K562 (cell line): ENCODE measurements around the gene MRPL38. TPM values are rescaled to one million over a fixed set of nuclear protein-coding genes. Genes with fewer than 3 reads are reported as not detected.

Source experiments
- ATAC-seq: fragments of 200-7000 bp; cut with Tn5 transposase; 3 replicates; pipeline ENCODE4 v1.9.1; 2020; ENCODE audit warnings: moderate library complexity
- BruUV-seq: library from RNA; stranded (reverse); fragments of 400-500 nt; replicated peaks from 2 replicates; lab custom pipeline; 2021; lab: Mats Ljungman, UMichigan
- CTCF ChIA-PET: fragments of 300-600 bp; formaldehyde crosslinking; extraction: SDS; loops from one replicate; lab custom pipeline; 2021; ENCODE audit warnings: low intra/inter-chr PET ratio; lab: Yijun Ruan, JAX
- POLR2A ChIA-PET: fragments of 300-600, 350-650 bp; sonication (Branson Sonifier 250); formaldehyde crosslinking; extraction: SDS; loops from one replicate; lab custom pipeline; 2021; ENCODE audit warnings: antibody characterized with exemption, inconsistent platforms; lab: Yijun Ruan, JAX
- DNase-seq, 4 experiments: peaks; one replicate each; pipeline versions ENCODE4 v3.0.0 to v3.0.0-alpha.2; 2011 to 2018; ENCODE audit warnings: low spot score in 3 of 4, mixed read lengths in 3 of 4; ENCODE audit errors: extremely low read depth in 1 of 4
- FAIRE-seq: peaks from 2 replicates; lab custom pipeline; 2011; peaks lifted over from hg19 to GRCh38; lab: Jason Lieb, UNC
- H2AFZ ChIP-seq: 2 replicates; pipeline ENCODE4 v1.6.0; 2011; ENCODE audit warnings: low read depth, low read length, control low read depth, inconsistent platforms
- H3K27ac ChIP-seq: fragments of 200-600 bp; 3 replicates; pipeline ENCODE4 v1.8.0; 2011; ENCODE audit warnings: low read depth, mild to moderate bottlenecking, control low read depth, inconsistent platforms, low read length, moderate library complexity, mixed read lengths; ENCODE audit errors: extremely low read depth
- H3K27me3 ChIP-seq, 2 experiments: fragments of 300-600 bp in 1 of 2; 2 replicates in 1 of 2; 3 replicates in 1 of 2; pipeline versions ENCODE4 v1.6.0 to v1.8.0; 2011; ENCODE audit warnings: inconsistent platforms in 2 of 2, low read length in 2 of 2, mild to moderate bottlenecking in 1 of 2, mixed read lengths in 1 of 2, moderate library complexity in 1 of 2; ENCODE audit not compliant: control insufficient read depth in 2 of 2, insufficient read depth in 2 of 2
- H3K36me3 ChIP-seq: fragments of 300-600 bp; 3 replicates; pipeline ENCODE4 v1.8.0; 2011; ENCODE audit warnings: mild to moderate bottlenecking, low read length, inconsistent platforms; ENCODE audit not compliant: control insufficient read depth, insufficient read depth
- H3K4me1 ChIP-seq, 2 experiments: fragments of 200-600 bp in 1 of 2; replicated peaks in 1 of 2; 2 replicates in 1 of 2; 3 replicates in 1 of 2; pipeline versions ENCODE4 v1.5.1 to v1.8.0; 2011; ENCODE audit warnings: inconsistent platforms in 2 of 2, low read length in 2 of 2, mild to moderate bottlenecking in 1 of 2, mixed read lengths in 1 of 2, moderate library complexity in 1 of 2; ENCODE audit not compliant: control insufficient read depth in 2 of 2, insufficient read depth in 2 of 2
- H3K4me2 ChIP-seq: 2 replicates; pipeline ENCODE4 v1.6.1; 2011; ENCODE audit warnings: low read length, control low read depth, inconsistent platforms, mixed read lengths; ENCODE audit not compliant: insufficient read depth
- H3K4me3 ChIP-seq: fragments of 200-600 bp; sonication (generic), shearing (Covaris generic); 2 replicates; pipeline ENCODE4 v1.5.1; 2016; ENCODE audit warnings: control low read depth, inconsistent platforms
- H3K79me2 ChIP-seq: fragments of 200-600 bp; 3 replicates; pipeline ENCODE4 v1.8.0; 2011; ENCODE audit warnings: low read length, inconsistent platforms; ENCODE audit not compliant: control insufficient read depth, insufficient read depth
- H3K9ac ChIP-seq, 2 experiments: 2 replicates each; pipeline versions ENCODE4 v1.6.0 to v1.6.1; 2011; ENCODE audit warnings: low read depth in 2 of 2, low read length in 2 of 2, control low read depth in 1 of 2, inconsistent platforms in 1 of 2, mild to moderate bottlenecking in 1 of 2, mixed read lengths in 1 of 2; ENCODE audit not compliant: insufficient read depth in 1 of 2
- H3K9me1 ChIP-seq: one replicate; pipeline ENCODE4 v1.6.0; 2011; ENCODE audit warnings: inconsistent platforms, mild to moderate bottlenecking, low read length, moderate library complexity; ENCODE audit not compliant: control insufficient read depth, insufficient read depth
- H3K9me3 ChIP-seq: replicated peaks from 2 replicates; pipeline ENCODE4 v1.5.1; 2011; ENCODE audit warnings: low read depth, low read length, inconsistent platforms; ENCODE audit not compliant: control insufficient read depth, insufficient read depth
- H4K20me1 ChIP-seq: replicated peaks from 2 replicates; pipeline ENCODE4 v1.6.1; 2011; ENCODE audit warnings: low read length, inconsistent platforms, mixed read lengths; ENCODE audit not compliant: control insufficient read depth, insufficient read depth
- CBX5 ChIP-seq: IDR thresholded peaks from 2 replicates; pipeline ENCODE4 v1.6.1; 2014; ENCODE audit warnings: low read depth, borderline replicate concordance
- ELK1 ChIP-seq: sonication (generic); formaldehyde crosslinking; IDR thresholded peaks from 2 replicates; pipeline ENCODE4 v1.8.1; 2022; ENCODE audit warnings: missing genetic modification reagents
- GABPA ChIP-seq: fragments of 200-800 bp; sonication (Bioruptor generic); conservative IDR thresholded peaks from 2 replicates; pipeline ENCODE4 v1.6.1; 2016; ENCODE audit warnings: low read depth, missing genetic modification characterization, missing compliant biosample characterization
- ILF3 ChIP-seq: fragments of 450-650 bp; IDR thresholded peaks from 2 replicates; pipeline ENCODE4 v1.6.1; 2018; ENCODE audit warnings: antibody characterized with exemption, mild to moderate bottlenecking, moderate library complexity, borderline replicate concordance
- POLR2G ChIP-seq: fragments of 200-400 bp; formaldehyde crosslinking; IDR thresholded peaks from 2 replicates; pipeline ENCODE4 v1.6.1; 2017; ENCODE audit warnings: low read depth, mild to moderate bottlenecking, antibody characterized with exemption, low read length, moderate library complexity
- RBM15 ChIP-seq: fragments of 200-400 bp; formaldehyde crosslinking; IDR thresholded peaks from 2 replicates; pipeline ENCODE4 v1.6.1; 2018; ENCODE audit warnings: mild to moderate bottlenecking, low read length, moderate library complexity; ENCODE audit not compliant: insufficient read depth
- REST ChIP-seq, 2 experiments: fragments of 450-650 bp; formaldehyde crosslinking in 1 of 2; IDR thresholded peaks; 2 replicates each; pipeline versions ENCODE4 v1.4.0 to v1.6.1; 2014 to 2020; ENCODE audit warnings: mild to moderate bottlenecking in 2 of 2, borderline replicate concordance in 1 of 2, low read depth in 1 of 2
- WGBS: fragments of 100-300 bp; shearing (Covaris generic); methylation state at CpG from one replicate; pipeline ENCODE4 v1.1.6; 2016; ENCODE audit warnings: low coverage, mixed read lengths; ENCODE audit not compliant: insufficient coverage; ENCODE audit errors: missing lambda C conversion rate; 5-methylcytosine and 5-hydroxymethylcytosine counted together
- in situ Hi-C: fragments of 300-500 bp; cut with MboI; formaldehyde crosslinking; loops from 4 replicates; pipeline ENCODE4 v1.15.0; 2018; ENCODE audit warnings: inconsistent platforms, mixed read lengths
- intact Hi-C: fragments of 100-400 bp; cut with micrococcal nuclease; formaldehyde crosslinking; loops from 2 replicates; pipeline ENCODE4 v1.14.2; 2022
- polyA plus RNA-seq, 8 experiments: library from polyadenylated mRNA; depleted of rRNA in 4 of 8; stranded (reverse) in 5 of 8; unstranded in 3 of 8; fragments of >200 nt; fragmentation: Nextera tagmentation in 2 of 8; fragmentation: Illumina TruSeq in 1 of 8; extraction: Ambion mirVana in 2 of 8; extraction: Trizol in 1 of 8; gene quantifications; 2 replicates each; pipeline versions ENCODE4 v1.2.1 to v1.2.3, GENCODE V29; 2011 to 2014; ENCODE audit warnings: inconsistent platforms in 1 of 8, missing spikeins in 1 of 8
- total RNA-seq, 7 experiments: library from RNA; depleted of rRNA in 6 of 7; stranded (reverse); fragments of >200 nt in 6 of 7; fragmentation: Illumina TruSeq in 2 of 7; extraction: Trizol in 2 of 7; gene quantifications; 2 replicates each; pipeline versions ENCODE4 v1.2.1 to v1.2.3, GENCODE V29; 2011 to 2021; ENCODE audit warnings: low replicate concordance in 1 of 7

The MRPL38 gene
- total and polyA plus RNA-seq, 9 of the 15 experiments (the other 6 are each of a cell fraction or from before 2014, with no cell fraction given): 4.5 to 154 (median 48.5) TPM

- Histone ChIP-seq H3K9ac (peak overlapping the region in 1 of 2 experiments; percentile 80; a peak in 2 of 4 replicates), H3K4me1 (peaks cover 13 to 75% of the 10 kb centered on the region in 2 experiments; a peak in 4 of 5 replicates), H3K27ac (no peak overlapping the region), H3K4me2 (no peak overlapping the region), H3K36me3 (peaks cover 40% of the 10 kb centered on the region; the same call in 1 of the 3 replicates), H2AFZ (no peak overlapping the region), H3K9me3 (no peaks in the 10 kb centered on the region), H3K27me3 (no peaks in the 10 kb centered on the region), H3K9me1 (peaks cover 4% of the 10 kb centered on the region), H4K20me1 (no peaks in the 10 kb centered on the region), H3K79me2 (peaks cover 31% of the 10 kb centered on the region), H3K4me3 (no peak overlapping the region)
- 97% methylated on average over 14 of the region's 16 CpGs for WGBS
- ChIA-PET CTCF (no interaction called here), POLR2A (interaction anchor here (0.6 to 15.9 kb wide), 12 partner anchors 9 to 354 kb away, joined by 3 to 169 read pairs (median 4); partner anchors contain the start of genes TRIM47 and WBP2)
- intact Hi-C loops (no loop called here), in situ Hi-C loops (no loop called here)
- no peak for ATAC-seq
- DNase-seq: no peak
- no peak for FAIRE-seq
- BruUV-seq: no TSS peak
- TF ChIP-seq ILF3 (no peak), GABPA (tag) (no peak), REST (IDR thresholded peaks at IDR 0.05; ENCODE audit: borderline replicate concordance) (no peak), REST (CRISPR knock-in tag; IDR thresholded peaks at IDR 0.05; ENCODE audit: low read depth) (no peak), ELK1 (CRISPR knock-in tag) (no peak), RBM15 (no peak), CBX5 (no peak), POLR2G (peak; percentile 60; the same call in 1 of the 2 replicates)
Measured at GRCh38 chr17:75892556-75893224, 12.0 kb downstream of the MRPL38 start.
